ENCODE data around the gene RNF224. TPM values are rescaled to one million over a fixed set of nuclear protein-coding genes. Genes with fewer than 3 reads are reported as not detected.

Gene RNF224
- total and polyA plus RNA-seq, 2 of the 13 experiments (the other 11 are each of a cell fraction or from before 2014, with no cell fraction given), result 0.09 TPM; not detected in 1

DNA sequence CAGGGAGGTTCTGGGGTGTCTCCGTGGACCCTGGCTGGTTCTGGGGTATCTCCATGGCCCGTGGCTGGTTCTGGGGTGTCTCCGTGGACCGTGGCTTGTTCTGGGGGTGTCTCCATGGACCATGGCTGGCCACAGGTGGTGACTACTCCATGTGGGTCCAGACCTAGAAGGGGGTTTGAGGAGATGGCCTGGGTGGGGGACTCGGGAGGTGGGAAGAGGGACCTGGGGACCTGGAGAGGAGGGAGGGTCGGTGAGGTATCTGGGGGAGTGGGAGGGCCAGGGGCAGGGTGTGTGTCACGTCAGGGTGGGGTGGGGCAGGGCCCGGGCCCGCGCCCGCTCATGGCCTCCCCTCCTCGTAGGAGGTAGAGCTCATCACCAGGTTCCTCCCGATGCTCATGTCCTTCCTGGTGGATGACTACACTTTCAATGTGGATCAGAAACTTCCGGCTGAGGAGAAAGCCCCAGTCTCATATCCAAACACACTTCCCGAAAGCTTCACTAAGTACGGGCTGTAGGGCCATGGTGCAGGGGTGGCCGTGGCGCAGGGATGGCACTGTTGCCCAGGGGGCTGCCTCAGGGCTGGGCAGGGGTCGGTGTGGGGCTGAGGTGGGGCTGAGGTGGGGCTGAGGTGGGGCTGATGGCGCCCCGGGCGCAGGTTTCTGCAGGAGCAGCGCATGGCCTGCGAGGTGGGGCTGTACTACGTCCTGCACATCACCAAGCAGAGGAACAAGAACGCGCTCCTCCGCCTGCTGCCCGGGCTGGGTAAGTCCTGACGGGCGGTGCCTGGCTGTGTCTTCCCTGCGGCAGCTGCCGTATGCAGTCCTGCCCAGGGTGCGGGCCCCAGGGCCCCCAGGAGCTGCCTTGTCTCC lies 39.5 kb downstream of the RNF224 start:
- POLR2A ChIA-PET, result interaction anchor here (2.5 to 3.4 kb wide), 2 partner anchors 10 to 26 kb away, joined by 11 read pairs; partner anchors contain the start of genes TOR4A and TUBB4B

DNA sequence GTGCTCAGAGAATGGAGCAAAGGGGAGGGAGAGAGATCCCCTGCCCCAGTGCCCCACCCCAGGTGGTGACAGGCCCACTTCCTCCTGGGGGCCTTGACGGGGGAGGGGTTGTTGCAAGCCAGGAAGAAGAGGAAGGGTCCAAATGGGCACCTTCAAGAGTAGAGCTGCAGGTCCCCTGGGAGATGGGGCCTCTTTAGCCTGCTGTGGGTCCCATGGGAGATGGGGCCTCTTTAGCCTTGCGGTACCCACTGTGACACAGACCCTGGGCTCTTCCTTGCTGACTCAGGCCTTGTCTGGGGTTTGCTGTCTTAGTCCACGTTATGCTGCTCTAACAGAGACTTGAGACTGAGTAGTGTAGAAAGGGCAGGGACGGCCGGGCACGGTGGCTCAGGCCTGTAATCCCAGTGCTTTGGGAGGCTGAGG lies 40.6 kb downstream of the RNF224 start:
- intact Hi-C loops (cut with micrococcal nuclease; ENCODE audit: unreplicated experiment) (no loop called here), in situ Hi-C loops (cut with HindIII; ENCODE audit: extremely low pct_ligation_motif_present, low pct_unique_long_range_greater_than_20kb) (no loop called here)
- TF ChIP-seq RXRA (CRISPR knock-in tag; IDR thresholded peaks at IDR 0.05), result 0 out of 2 replicates have a peak, but pooled peaks have one; percentile 3
- TF ChIP-seq XBP1 (CRISPR knock-in tag; IDR thresholded peaks at IDR 0.05), result no peak
- peaks cover 20 to 35% of the 10 kb centered on the region in 2 experiments; a peak in 4 of 5 replicates for H3K36me3 ChIP-seq (replicated peaks in 1 of 2; ENCODE audit: control insufficient read depth in 1 of 2, insufficient read depth in 2 of 2, low read length in 2 of 2)
- no peaks in the 10 kb centered on the region; the same call in 1 of the 2 replicates for H4K20me1 ChIP-seq (ENCODE audit: insufficient read depth, low read length)
- TSS peak; percentile 36 for BruUV-seq (replicated peaks)
- no peak overlapping the region for H3K9ac ChIP-seq (ENCODE audit: insufficient read depth, low read depth, low read length)
- H3K4me1 ChIP-seq (ENCODE audit: insufficient read depth, low read length), result peaks cover 19% of the 10 kb centered on the region
- ATAC-seq, result no peak
- no peaks in the 10 kb centered on the region for H3K9me3 ChIP-seq (ENCODE audit: low read length)
- H3K27ac ChIP-seq (ENCODE audit: extremely low read length, insufficient read depth, low read length), result peak overlapping the region; percentile 63
- ChIA-PET POLR2A (interaction anchor here (2.5 to 3.4 kb wide), 2 partner anchors 9 to 27 kb away, joined by 11 read pairs; partner anchors contain the start of genes TOR4A and TUBB4B), CTCF (ENCODE audit: low intra/inter-chr PET ratio, low total read pairs) (no interaction called here)
- no peak overlapping the region for H3K4me3 ChIP-seq (replicated peaks in 1 of 3; ENCODE audit: insufficient read depth in 1 of 3, low read depth in 2 of 3, low read length in 3 of 3)
- H2AFZ ChIP-seq (ENCODE audit: low read length), result no peak overlapping the region
- H3K79me2 ChIP-seq (ENCODE audit: insufficient read depth, low read length), result no peaks in the 10 kb centered on the region
- H3K4me2 ChIP-seq (ENCODE audit: low read depth, low read length), result no peak overlapping the region
- no peak for FAIRE-seq
- H3K27me3 ChIP-seq (ENCODE audit: control insufficient read depth in 1 of 2, insufficient read depth in 2 of 2, low read length in 2 of 2), result no peaks in the 10 kb centered on the region
- no peak for DNase-seq (ENCODE audit: low spot score)
- WGBS (ENCODE audit: low lambda C conversion rate), result 93% methylated on average over 6 of the region's 6 CpGs

More for the DNA sequence above, 39.5 kb downstream of the RNF224 start:
- Histone ChIP-seq H3K9me3 (ENCODE audit: low read length) (no peaks in the 10 kb centered on the region), H4K20me1 (ENCODE audit: insufficient read depth, low read length) (no peaks in the 10 kb centered on the region; the same call in 1 of the 2 replicates), H3K27me3 (ENCODE audit: control insufficient read depth in 1 of 2, insufficient read depth in 2 of 2, low read length in 2 of 2) (no peaks in the 10 kb centered on the region), H2AFZ (ENCODE audit: low read length) (no peak overlapping the region), H3K9ac (ENCODE audit: insufficient read depth, low read depth, low read length) (no peak overlapping the region), H3K4me1 (ENCODE audit: insufficient read depth, low read length) (peaks cover 19% of the 10 kb centered on the region), H3K36me3 (replicated peaks in 1 of 2; ENCODE audit: control insufficient read depth in 1 of 2, insufficient read depth in 2 of 2, low read length in 2 of 2) (peaks cover 13 to 29% of the 10 kb centered on the region in 2 experiments; a peak in 4 of 5 replicates), H3K4me2 (ENCODE audit: low read depth, low read length) (no peak overlapping the region), H3K27ac (ENCODE audit: extremely low read length, insufficient read depth, low read length) (no peak overlapping the region), H3K79me2 (ENCODE audit: insufficient read depth, low read length) (no peaks in the 10 kb centered on the region), H3K4me3 (replicated peaks in 1 of 3; ENCODE audit: insufficient read depth in 1 of 3, low read depth in 2 of 3, low read length in 3 of 3) (no peak overlapping the region)
- FAIRE-seq (no peak), DNase-seq (ENCODE audit: low spot score) (no peak), ATAC-seq (no peak)
- WGBS (ENCODE audit: low lambda C conversion rate), result 94% methylated on average over 17 of the region's 34 CpGs
- in situ Hi-C loops (cut with HindIII; ENCODE audit: extremely low pct_ligation_motif_present, low pct_unique_long_range_greater_than_20kb), result no loop called here
- intact Hi-C loops (cut with micrococcal nuclease; ENCODE audit: unreplicated experiment), result no loop called here
- BruUV-seq (replicated peaks), result no TSS peak
- TF ChIP-seq AGO2 (optimal IDR thresholded peaks at IDR 0.05; ENCODE audit: low read depth, low read length) (peak; percentile 18), ZNF317 (CRISPR knock-in tag; IDR thresholded peaks at IDR 0.05) (no peak), ZNF160 (CRISPR knock-in tag; IDR thresholded peaks at IDR 0.05) (no peak), RBFOX2 (IDR thresholded peaks at IDR 0.05; ENCODE audit: low read depth, low read length) (peak; percentile 49; the same call in 1 of the 2 replicates)
- CTCF ChIA-PET (ENCODE audit: low intra/inter-chr PET ratio, low total read pairs), result no interaction called here
